ENCODE measurements around the gene FNBP1L. TPM values are rescaled to one million over a fixed set of nuclear protein-coding genes. Genes with fewer than 3 reads are reported as not detected.

FNBP1L gene
- total RNA-seq, 1 donor from 2014 or later, result 162 TPM

DNA sequence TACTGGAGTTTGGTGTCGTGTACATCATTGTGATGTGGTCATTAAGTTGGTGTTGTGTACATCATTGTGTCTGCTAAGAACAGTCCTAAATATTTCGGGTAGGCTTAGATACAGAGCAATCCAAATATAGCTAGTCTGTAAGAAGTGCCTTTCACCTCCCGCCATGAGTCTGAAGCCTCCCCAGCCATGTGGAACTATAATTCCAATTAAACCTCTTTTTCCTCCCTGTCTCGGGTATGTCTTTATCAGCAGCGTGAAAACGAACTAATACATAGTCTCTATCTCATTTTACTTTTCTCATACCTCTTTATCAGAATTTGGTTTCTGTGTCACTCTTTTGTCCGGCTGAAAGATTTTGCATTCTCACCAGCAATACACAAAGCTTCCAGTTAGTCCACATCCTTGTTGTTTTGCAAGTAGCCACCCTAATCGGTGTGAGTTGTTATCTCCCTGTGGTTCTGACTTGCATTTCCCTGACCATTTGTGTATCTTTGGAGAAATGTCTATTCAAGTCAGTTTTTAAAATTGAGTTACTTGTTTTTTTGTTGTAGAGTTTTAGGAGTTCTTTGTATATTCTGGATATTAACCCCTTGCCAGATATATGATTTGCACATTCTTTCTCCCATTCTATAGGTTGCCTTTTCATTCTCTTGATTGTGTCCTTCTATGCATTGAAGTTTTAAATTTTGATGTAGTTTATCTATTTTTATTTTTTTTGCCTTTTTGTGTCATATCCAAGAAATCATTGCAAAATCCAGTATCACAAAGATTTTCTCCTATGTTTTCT is 56.5 kb downstream of the FNBP1L start:
- Mint-ChIP-seq H3K36me3 (peaks cover 71% of the 10 kb centered on the region), H3K4me3 (no peak overlapping the region), H3K27ac (no peak overlapping the region), H3K27me3 (ENCODE audit: insufficient read depth, low read depth) (no peaks in the 10 kb centered on the region), H3K4me1 (no peaks in the 10 kb centered on the region), H3K9me3 (peaks cover 37% of the 10 kb centered on the region)
- H3K36me3 ChIP-seq, result peaks cover 30% of the 10 kb centered on the region
- no peak overlapping the region for H3K27ac ChIP-seq
- no peaks in the 10 kb centered on the region for H3K27me3 ChIP-seq
- no peak for DNase-seq (ENCODE audit: low spot score)
- peaks cover 20% of the 10 kb centered on the region for H4K20me1 ChIP-seq (ENCODE audit: low read depth)
- H3K4me1 ChIP-seq, result no peaks in the 10 kb centered on the region
- no peak overlapping the region for H3K9ac ChIP-seq
- no peak overlapping the region for H3K4me3 ChIP-seq
- TF ChIP-seq EZH2 (IDR thresholded peaks at IDR 0.05) (no peak), EZH2phosphoT487 (IDR thresholded peaks at IDR 0.05) (no peak)
- TF ChIP-seq, protein P1, sequence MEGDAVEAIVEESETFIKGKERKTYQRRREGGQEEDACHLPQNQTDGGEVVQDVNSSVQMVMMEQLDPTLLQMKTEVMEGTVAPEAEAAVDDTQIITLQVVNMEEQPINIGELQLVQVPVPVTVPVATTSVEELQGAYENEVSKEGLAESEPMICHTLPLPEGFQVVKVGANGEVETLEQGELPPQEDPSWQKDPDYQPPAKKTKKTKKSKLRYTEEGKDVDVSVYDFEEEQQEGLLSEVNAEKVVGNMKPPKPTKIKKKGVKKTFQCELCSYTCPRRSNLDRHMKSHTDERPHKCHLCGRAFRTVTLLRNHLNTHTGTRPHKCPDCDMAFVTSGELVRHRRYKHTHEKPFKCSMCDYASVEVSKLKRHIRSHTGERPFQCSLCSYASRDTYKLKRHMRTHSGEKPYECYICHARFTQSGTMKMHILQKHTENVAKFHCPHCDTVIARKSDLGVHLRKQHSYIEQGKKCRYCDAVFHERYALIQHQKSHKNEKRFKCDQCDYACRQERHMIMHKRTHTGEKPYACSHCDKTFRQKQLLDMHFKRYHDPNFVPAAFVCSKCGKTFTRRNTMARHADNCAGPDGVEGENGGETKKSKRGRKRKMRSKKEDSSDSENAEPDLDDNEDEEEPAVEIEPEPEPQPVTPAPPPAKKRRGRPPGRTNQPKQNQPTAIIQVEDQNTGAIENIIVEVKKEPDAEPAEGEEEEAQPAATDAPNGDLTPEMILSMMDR (IDR thresholded peaks at IDR 0.05), result no peak
- no peak overlapping the region for H2AFZ ChIP-seq (replicated peaks)
- peaks cover 17% of the 10 kb centered on the region for H3K9me3 ChIP-seq (ENCODE audit: low read depth)
- H3F3A ChIP-seq (ENCODE audit: low read depth), result no peaks in the 10 kb centered on the region
- H3K79me2 ChIP-seq (ENCODE audit: low read depth), result peaks cover 99% of the 10 kb centered on the region
- no peak overlapping the region for H3K4me2 ChIP-seq

DNA sequence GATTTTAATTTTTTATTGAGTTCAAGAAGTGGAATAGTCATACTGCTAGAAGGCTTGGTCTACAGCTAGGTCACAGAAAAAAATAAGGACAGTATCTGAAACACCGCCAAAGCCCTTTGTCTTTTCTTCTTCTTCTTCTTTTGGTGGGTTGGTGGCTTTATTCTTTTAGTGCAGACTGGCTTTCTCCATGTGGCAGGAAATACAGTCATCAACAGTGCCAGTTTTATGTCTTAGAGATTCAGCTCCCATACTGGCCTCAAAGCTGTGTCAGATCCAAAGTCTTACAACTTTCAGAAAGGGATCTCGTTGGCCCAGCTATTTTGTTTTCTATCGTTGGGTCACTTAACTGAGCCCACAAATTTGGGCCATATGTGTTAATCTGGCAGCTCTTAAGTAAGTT is 58.2 kb downstream of the FNBP1L start:
- H4K20me1 ChIP-seq (ENCODE audit: low read depth), result peaks cover 14% of the 10 kb centered on the region
- H3K4me3 Mint-ChIP-seq, result no peak overlapping the region
- peaks cover 47% of the 10 kb centered on the region for H3K9me3 Mint-ChIP-seq

DNA sequence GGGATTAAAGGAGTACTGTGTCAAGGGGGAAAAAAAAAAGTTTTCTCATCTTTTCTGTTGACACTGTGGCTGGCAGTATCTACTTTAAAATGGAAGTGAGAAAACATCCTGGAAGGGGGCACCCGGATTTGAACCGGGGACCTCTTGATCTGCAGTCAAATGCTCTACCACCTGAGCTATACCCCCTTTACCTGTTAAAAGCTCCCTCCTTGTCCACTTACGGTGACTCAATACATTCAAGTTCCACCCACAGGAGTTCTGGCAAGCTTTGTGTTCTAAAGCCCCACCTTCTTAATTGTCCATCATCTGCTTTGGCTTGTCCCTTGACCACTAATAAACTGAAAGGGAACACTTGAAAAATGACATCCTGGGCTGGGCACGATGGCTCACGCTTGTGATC is 68.2 kb downstream of the FNBP1L start:
- no peak overlapping the region for H2AFZ ChIP-seq (replicated peaks)
- H3K4me1 Mint-ChIP-seq, result no peaks in the 10 kb centered on the region
- no peak overlapping the region for H3K4me3 ChIP-seq
- H3K27ac ChIP-seq, result no peak overlapping the region
- H3K27me3 Mint-ChIP-seq (ENCODE audit: insufficient read depth, low read depth), result peaks cover 7% of the 10 kb centered on the region
- H3K9me3 ChIP-seq (ENCODE audit: low read depth), result no peaks in the 10 kb centered on the region
- no peak overlapping the region for H3K4me3 Mint-ChIP-seq
- H3K79me2 ChIP-seq (ENCODE audit: low read depth), result peaks cover 55% of the 10 kb centered on the region
- H3K36me3 Mint-ChIP-seq, result peaks cover 30% of the 10 kb centered on the region
- H3F3A ChIP-seq (ENCODE audit: low read depth), result no peaks in the 10 kb centered on the region
- H3K9ac ChIP-seq, result no peak overlapping the region
- TF ChIP-seq EZH2phosphoT487 (IDR thresholded peaks at IDR 0.05) (no peak), EZH2 (IDR thresholded peaks at IDR 0.05) (no peak)
- TF ChIP-seq, protein P1 (IDR thresholded peaks at IDR 0.05), result no peak
- no peak overlapping the region for H3K4me2 ChIP-seq
- peaks cover 9% of the 10 kb centered on the region for H3K9me3 Mint-ChIP-seq
- H3K27me3 ChIP-seq, result no peaks in the 10 kb centered on the region
- H3K36me3 ChIP-seq, result peaks cover 4% of the 10 kb centered on the region
- peaks cover 6% of the 10 kb centered on the region for H4K20me1 ChIP-seq (ENCODE audit: low read depth)
- H3K4me1 ChIP-seq, result no peaks in the 10 kb centered on the region
- no peak overlapping the region for H3K27ac Mint-ChIP-seq
- DNase-seq (ENCODE audit: low spot score), result no peak

More for the DNA sequence above, 58.2 kb downstream of the FNBP1L start:
- no peaks in the 10 kb centered on the region for H3K27me3 ChIP-seq
- H3K27me3 Mint-ChIP-seq (ENCODE audit: insufficient read depth, low read depth), result no peaks in the 10 kb centered on the region
- H3K27ac ChIP-seq, result no peak overlapping the region
- peaks cover 83% of the 10 kb centered on the region for H3K79me2 ChIP-seq (ENCODE audit: low read depth)
- H3K9me3 ChIP-seq (ENCODE audit: low read depth), result peaks cover 17% of the 10 kb centered on the region
- no peak overlapping the region for H3K4me3 ChIP-seq
- TF ChIP-seq EZH2 (IDR thresholded peaks at IDR 0.05), result no peak
- TF ChIP-seq, protein P1 (IDR thresholded peaks at IDR 0.05), result no peak
- no peak for TF ChIP-seq EZH2phosphoT487 (IDR thresholded peaks at IDR 0.05)
- H3F3A ChIP-seq (ENCODE audit: low read depth), result no peaks in the 10 kb centered on the region
- no peak overlapping the region for H2AFZ ChIP-seq (replicated peaks)
- H3K9ac ChIP-seq, result no peak overlapping the region
- H3K4me1 Mint-ChIP-seq, result no peaks in the 10 kb centered on the region
- peaks cover 70% of the 10 kb centered on the region for H3K36me3 Mint-ChIP-seq
- peaks cover 27% of the 10 kb centered on the region for H3K36me3 ChIP-seq
- no peak overlapping the region for H3K27ac Mint-ChIP-seq
- H3K4me2 ChIP-seq, result no peak overlapping the region
- no peak for DNase-seq (ENCODE audit: low spot score)
- H3K4me1 ChIP-seq, result no peaks in the 10 kb centered on the region

Data from neural progenitor cell (in vitro differentiated cells).